HFFc6 (cell line): ENCODE data around the gene TRPM2. TPM values are rescaled to one million over a fixed set of nuclear protein-coding genes. Genes with fewer than 3 reads are reported as not detected.

ENCODE experiments used
- DNase-seq: peaks from one replicate; pipeline ENCODE4 v3.0.0-alpha.2; 2018
- H3K27ac Mint-ChIP-seq: 2 replicates; pipeline ENCODE4 v1.8.0; 2020; ENCODE audit warnings: mild to moderate bottlenecking, mixed read lengths
- H3K27me3 Mint-ChIP-seq: 2 replicates; pipeline ENCODE4 v1.8.0; 2021; ENCODE audit warnings: mild to moderate bottlenecking, moderate library complexity, mixed read lengths; ENCODE audit not compliant: insufficient read depth
- H3K36me3 Mint-ChIP-seq: 2 replicates; pipeline ENCODE4 v1.8.0; 2021; ENCODE audit warnings: low read depth, mixed read lengths
- H3K4me1 Mint-ChIP-seq: 2 replicates; pipeline ENCODE4 v1.8.0; 2020; ENCODE audit warnings: low read depth, mixed read lengths
- H3K4me3 Mint-ChIP-seq: 2 replicates; pipeline ENCODE4 v1.8.0; 2020; ENCODE audit warnings: mild to moderate bottlenecking, moderate library complexity, mixed read lengths
- H3K9me3 Mint-ChIP-seq: 2 replicates; pipeline ENCODE4 v1.8.0; 2020; ENCODE audit warnings: mild to moderate bottlenecking, mixed read lengths
- CTCF ChIP-seq: fragments of 200-600 bp; sonication (generic); IDR thresholded peaks from 2 replicates; pipeline ENCODE4 v1.5.0; 2021; ENCODE audit warnings: antibody characterized with exemption, mild to moderate bottlenecking
- total RNA-seq, 6 experiments: library from RNA; stranded (reverse); fragmentation: NEBNext Ultra II Directional; extraction: Animal tissue kit (Norgen Biotek cat#: 25700); gene quantifications; 2 replicates in 1 of 6; 3 replicates in 5 of 6; pipeline ENCODE4 v1.2.3, GENCODE V29; 2021

The TRPM2 gene
- total RNA-seq, 6 experiments from 2014 or later: 0.09 to 0.31 (median 0.20) TPM; not detected in 2

GRCh38 chr21:44420416-44421205 lies 67.2 kb downstream of the TRPM2 start:
- TF ChIP-seq CTCF: no peak
- Mint-ChIP-seq H3K27me3 (peaks cover 5% of the 10 kb centered on the region), H3K4me1 (no peaks in the 10 kb centered on the region), H3K36me3 (peaks cover 6% of the 10 kb centered on the region; the same call in 1 of the 2 replicates), H3K4me3 (no peak overlapping the region), H3K9me3 (peaks cover 34% of the 10 kb centered on the region), H3K27ac (no peak overlapping the region)
- DNase-seq: no peak

- Mint-ChIP-seq H3K9me3 (peaks cover 31% of the 10 kb centered on the region), H3K36me3 (peaks cover 6% of the 10 kb centered on the region; the same call in 1 of the 2 replicates), H3K27me3 (peaks cover 5% of the 10 kb centered on the region), H3K4me3 (no peak overlapping the region), H3K4me1 (no peaks in the 10 kb centered on the region), H3K27ac (no peak overlapping the region)
- no peak for DNase-seq
- TF ChIP-seq CTCF: no peak
These were observed 68.8 kb downstream of the TRPM2 start for GRCh38 chr21:44421901-44422840.

- no peak for TF ChIP-seq CTCF
- peaks cover 5% of the 10 kb centered on the region for H3K27me3 Mint-ChIP-seq
- H3K9me3 Mint-ChIP-seq: peaks cover 41% of the 10 kb centered on the region
- no peak overlapping the region for H3K27ac Mint-ChIP-seq
- H3K4me3 Mint-ChIP-seq: no peak overlapping the region
- H3K36me3 Mint-ChIP-seq: peaks cover 6% of the 10 kb centered on the region; the same call in 1 of the 2 replicates
- no peaks in the 10 kb centered on the region for H3K4me1 Mint-ChIP-seq
- DNase-seq: no peak
These were observed 69.9 kb downstream of the TRPM2 start for GRCh38 chr21:44423312-44423821.

GRCh38 chr21:44423941-44424607 lies 70.7 kb downstream of the TRPM2 start:
- peaks cover 5% of the 10 kb centered on the region for H3K27me3 Mint-ChIP-seq
- no peak overlapping the region for H3K27ac Mint-ChIP-seq
- DNase-seq: no peak
- no peak overlapping the region for H3K4me3 Mint-ChIP-seq
- TF ChIP-seq CTCF: no peak
- H3K9me3 Mint-ChIP-seq: peaks cover 44% of the 10 kb centered on the region
- H3K36me3 Mint-ChIP-seq: peaks cover 6% of the 10 kb centered on the region; the same call in 1 of the 2 replicates
- no peaks in the 10 kb centered on the region for H3K4me1 Mint-ChIP-seq
